GM21515 (cell line): Measurements from ENCODE around the gene TTI1.
"Not testable (repeated sequence)": the region's sequence is repeated elsewhere in the genome, so short reads cannot be mapped to it uniquely, and the experiment has no call there.

Experiments used
- ATAC-seq: cut with Tn5 transposase; IDR thresholded peaks from one replicate; pipeline ENCODE4 v1.9.1; 2021; ENCODE audit not compliant: unreplicated experiment

Gene TTI1

DNA sequence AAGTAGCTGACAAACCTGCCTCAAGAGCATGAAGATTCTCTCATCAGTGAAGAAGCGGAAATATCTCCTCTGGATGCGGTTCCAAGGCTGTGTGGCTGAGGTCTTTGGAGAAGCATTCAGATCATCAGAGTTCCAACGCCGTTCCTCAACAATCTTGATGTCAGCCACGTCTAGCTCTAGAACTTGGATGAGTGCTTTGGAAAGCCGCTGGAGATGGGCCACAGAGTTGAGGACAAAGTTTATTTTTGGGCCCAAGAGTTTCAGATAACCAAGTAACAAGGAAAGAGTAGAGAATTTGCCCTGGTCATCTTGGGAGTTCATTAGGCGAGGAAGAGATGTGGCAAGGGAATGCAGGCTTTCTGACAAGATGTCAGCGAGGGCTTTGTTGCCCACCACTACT lies 20.9 kb downstream of the TTI1 start:
- ATAC-seq: no peak

DNA sequence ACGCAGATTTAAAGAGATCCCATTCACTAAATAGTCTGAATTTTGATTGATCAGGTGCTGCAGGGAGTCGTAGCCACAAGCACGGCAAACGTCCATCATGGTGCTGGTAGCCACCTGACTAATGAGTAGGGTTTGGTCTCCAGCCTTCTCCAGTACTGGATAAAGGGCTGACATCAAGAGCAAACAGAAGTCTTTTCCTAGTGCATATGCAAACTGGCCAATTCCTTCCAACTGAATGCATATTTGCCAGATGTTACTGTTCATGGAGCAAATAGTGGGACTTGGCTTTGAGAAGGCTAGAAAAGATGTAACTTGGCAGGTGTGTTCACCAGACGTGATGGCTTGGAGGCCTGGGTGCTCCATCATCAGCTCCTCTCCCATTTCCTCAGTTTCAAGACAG lies 21.6 kb downstream of the TTI1 start:
- no peak for ATAC-seq

DNA sequence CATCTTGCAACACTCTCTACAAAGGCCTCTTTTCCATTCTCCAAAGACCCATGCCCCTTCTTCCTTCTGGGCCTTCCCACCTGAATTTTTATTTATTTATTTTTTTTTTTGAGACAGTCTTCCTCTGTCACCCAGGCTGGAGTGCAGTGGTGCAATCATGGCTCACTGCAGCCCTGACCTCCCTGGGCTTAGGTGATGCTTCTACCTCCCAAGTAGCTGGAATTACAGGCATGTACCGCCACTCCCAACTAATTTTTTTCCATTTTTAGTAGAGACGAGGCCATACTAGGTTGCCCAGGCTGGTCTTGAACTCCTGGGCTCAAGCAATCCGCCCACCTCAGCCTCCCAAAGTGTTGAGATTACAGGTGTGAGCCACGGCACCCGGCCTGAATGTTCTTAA lies 23.8 kb downstream of the TTI1 start:
- ATAC-seq: not testable (repeated sequence)

DNA sequence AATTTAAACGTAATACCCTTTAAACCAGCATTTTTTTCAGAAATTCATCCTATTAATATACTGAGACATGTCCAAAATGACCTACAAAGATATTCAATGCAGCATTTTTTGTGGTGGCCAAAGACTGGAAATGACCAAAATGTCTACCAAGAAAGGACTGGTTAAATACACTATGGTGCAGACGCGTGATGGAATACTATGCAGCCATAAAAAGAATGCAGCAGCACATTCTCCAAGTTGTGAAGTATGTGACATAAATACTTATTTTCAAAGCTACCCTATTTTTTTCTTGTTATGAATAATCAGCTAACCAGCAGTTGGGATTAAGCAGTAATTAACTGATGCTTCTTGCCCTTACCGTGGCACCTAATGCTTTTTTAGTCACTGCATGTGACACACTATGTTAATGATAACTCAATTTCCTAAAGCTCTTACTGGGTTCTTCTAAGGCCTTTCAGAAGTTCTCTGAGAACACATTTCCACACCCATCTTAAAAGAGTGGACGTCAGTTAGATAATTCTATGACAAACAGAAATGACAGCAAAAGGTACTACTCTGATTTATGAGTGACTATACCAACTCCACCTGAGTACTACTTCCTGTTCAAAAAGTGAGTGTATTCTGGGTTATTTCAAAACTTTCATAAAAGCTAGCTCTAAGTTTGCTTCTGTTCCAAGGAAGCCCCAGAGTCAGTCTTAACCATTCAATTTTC lies 24.9 kb downstream of the TTI1 start:
- no peak for ATAC-seq

DNA sequence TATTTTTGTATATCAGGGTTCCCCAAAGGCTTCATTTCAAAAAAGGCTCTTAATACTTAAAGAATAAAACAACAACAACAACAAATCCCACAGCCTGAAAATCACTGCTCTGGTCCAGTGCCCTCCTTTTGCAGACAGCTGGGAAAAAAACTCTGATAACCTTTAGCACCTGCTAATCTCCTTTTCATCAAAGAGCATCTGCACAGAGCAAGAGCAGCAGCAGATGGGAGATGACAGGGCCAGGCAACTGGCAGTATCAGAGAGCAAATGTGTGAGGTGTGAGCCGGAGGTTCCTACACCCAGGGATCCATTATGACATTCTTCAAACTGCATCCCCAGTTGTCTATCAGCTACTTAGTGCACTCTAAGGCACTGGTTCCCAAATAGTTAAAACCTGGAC lies 25.7 kb downstream of the TTI1 start:
- ATAC-seq: no peak

DNA sequence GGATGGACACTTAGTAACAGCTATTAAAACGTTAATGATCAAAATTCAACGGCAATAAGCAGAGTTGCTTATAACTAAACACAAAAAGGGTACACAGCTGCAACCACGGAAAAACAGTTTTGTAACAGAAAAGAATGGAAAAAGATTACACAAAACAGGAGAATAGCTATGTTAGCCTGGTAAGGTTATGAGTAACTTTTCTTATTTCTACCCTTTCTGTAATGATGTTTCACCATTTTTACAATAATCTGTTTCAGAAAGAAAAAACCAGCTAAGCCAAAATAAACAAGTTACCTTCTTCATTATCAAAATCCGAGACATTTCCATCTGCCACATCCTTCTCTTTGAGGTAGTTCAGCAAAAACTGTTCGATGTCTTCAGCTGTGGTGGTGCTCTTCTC lies 27.4 kb downstream of the TTI1 start:
- no peak for ATAC-seq

DNA sequence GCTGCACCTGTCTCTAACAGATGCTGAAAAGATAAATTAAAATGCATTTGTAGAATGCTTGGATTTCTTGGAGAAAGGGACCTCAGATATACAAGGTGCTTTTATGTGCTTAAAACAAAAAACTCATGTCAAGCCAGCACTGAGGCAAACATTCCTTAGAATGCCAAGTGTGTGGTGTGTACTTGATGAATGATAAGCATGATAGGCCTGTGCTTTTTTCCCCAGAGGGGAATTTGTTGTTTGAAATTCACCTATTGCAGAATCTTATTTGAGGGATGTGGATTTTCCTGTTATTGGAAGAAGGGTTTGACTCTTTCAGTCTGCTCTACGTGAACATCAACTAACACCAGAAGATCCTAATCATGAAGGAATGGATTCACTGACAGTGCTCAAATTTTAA lies 28.8 kb downstream of the TTI1 start:
- no peak for ATAC-seq

DNA sequence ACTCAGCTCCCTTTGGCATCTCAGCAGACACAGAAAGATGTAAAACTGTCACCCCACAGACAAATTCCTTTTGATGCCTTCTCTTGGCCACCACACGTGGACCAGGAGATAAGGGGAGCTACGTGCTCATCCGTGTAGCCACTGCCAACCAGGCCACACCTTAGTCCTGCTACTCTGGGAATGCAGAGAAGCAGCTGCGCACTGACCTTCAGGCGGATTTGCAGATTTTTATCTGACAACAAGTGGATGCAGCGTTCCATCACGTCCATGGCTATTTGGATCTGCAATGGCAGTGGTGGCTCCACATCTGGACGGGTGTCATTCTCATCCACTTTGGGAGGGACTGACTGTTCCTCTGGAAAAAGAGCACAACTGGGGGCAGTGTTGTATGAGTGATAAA lies 30.8 kb downstream of the TTI1 start:
- no peak for ATAC-seq

DNA sequence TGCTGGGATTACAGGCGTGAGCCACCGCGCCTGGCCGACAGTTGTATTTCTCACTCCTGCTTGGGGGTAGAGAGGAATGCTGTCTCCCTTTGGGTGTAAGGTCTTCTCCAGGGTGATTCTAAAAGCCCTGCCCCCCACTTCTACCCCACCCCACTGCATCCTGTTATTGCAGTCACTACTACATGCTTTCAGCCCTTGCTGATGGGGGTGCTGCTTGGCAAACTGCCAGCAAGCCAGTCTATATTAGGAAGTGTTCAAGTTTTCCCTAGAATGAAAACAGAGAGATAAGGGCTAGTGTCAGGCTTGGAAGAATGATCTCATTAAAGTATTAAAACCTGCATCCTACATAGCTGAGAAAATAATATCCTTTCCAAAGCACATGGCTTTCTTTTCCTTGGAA lies 31.3 kb downstream of the TTI1 start:
- no peak for ATAC-seq

DNA sequence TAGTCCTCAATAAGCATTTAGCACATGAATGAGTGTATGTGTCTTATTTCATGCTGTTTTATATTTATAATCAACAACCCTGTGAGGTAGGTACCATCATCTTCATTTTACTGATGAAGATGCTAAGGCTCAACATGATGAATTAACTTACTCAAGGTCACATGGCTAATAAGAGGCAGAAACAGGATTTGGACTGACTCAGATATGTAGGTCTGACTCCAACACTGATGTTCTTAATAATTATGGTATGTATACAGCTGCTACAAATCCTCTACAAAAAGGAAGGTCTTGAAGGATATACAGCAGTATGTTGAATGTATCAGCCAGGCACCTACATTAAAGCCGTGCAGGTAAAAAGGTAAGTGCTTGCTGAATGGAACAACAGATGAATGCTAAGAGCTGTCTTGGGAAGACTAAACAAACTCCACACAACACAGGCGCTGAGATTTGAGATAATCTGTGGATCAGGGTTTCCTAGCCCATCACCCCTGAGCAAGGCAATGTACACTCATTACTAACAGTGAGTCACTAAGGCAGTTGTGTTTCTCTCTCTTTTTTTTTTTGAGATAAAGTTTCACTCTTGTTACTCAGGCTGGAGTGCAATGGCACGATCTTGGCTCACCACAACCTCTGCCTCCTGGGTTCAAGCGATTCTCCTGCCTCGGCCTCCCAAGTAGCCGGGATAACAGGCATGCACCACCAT lies 31.9 kb downstream of the TTI1 start:
- ATAC-seq: no peak

DNA sequence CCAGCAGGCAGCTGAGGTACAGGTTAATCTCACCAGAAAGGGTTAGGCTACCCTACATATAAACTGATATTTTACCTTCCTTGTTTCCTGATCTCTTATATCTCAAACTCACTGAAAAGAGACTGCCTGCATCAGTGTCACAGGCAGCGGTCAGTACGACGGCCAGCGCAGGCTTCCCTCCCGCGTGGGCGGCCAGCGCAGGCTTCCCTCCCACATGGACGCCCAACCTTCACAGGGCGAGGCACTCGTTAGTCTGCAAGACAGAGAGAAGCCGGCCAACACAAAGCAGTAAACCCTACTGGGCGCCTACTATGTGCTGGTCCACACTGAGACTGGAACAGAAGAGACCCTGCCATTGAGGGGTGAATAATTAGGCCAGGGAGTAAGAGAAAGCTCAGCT lies 33.0 kb downstream of the TTI1 start:
- no peak for ATAC-seq

DNA sequence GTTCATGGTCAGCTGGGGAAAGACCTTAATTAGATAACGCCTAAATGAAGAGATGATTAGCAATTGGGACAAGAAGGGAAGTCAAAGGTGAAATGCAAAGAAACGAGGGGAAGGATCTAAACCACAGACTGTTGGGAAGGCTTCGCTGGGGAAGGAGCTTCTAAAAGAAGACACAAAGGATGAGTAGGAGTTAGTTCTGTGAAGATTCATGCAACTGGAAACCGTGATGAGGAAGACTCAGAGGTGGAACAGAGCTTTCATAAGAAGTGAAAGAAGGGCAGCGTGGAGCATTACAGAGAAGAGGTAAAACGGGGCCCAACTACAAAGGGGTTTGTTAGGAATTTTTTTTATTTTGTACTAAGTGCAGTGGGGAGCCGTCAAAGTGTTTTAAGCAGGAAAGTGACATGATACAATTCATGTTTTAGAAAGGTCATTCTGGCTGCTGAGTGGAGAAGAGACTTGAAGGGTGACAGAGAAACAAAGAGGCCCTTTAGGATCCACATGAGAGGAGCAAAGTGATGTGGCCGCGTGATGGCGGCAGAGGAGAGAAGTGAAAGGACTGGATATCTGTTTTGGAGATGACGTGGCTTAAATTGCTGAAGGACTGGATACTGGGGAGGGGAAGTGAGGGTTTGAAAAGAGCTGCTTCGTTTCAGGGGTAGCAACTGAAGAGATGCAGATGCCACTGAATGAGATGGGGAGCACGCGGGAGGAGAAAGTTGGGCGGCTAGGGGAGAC lies 33.6 kb downstream of the TTI1 start:
- ATAC-seq: no peak

DNA sequence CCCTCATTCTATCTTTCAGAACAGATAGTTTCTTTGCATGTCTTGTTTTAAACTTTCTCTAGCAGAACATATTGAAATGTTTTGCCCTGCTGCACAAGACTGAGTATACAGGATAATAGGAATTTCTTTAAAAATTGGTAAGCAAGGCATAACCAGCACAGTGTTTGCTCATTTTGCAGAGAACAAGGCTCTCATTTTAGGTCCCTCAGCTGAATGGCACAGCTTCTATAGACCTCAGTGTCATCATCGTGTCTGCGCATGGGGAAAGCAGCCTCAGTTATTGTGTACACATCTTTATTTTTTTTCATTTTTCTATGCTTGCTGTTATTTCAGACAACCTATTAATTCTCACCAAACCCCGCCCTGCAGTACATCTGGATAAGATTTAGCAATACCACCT lies 35.7 kb downstream of the TTI1 start:
- ATAC-seq: no peak

DNA sequence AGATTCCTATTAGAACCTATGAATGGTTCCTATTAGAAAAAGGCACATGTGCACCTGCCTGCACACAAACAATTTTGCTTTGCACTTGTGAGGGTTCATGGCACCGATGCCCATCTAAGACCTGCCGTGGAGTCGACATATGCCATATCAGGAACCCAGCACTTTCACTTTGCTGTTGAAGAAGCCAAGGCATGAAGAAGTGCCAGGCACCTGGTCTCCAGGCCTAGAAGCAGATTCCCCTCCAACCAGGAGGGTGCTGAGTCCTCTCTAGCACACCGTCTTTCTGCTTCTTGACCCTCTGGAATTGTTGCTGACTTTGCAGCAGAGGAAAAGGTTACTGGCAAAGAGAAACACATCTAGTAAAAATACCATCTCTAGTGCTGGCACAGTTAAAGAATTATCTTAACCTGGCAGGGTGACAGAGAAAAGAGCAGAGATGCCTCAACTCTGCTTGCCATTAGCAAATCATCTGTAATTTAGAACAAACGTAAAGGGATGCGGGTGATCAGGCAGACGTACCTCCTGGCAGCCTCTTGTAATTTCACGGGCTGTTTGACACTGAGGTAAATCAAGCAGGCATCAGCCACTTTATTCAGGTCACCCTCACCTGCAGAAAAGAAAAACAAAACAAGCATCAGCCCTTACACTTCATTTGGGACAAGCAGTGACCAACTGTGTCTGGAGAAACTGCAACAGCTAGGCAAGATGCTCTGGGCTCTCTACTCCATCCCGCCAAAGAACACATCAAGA lies 37.2 kb downstream of the TTI1 start:
- ATAC-seq: no peak

DNA sequence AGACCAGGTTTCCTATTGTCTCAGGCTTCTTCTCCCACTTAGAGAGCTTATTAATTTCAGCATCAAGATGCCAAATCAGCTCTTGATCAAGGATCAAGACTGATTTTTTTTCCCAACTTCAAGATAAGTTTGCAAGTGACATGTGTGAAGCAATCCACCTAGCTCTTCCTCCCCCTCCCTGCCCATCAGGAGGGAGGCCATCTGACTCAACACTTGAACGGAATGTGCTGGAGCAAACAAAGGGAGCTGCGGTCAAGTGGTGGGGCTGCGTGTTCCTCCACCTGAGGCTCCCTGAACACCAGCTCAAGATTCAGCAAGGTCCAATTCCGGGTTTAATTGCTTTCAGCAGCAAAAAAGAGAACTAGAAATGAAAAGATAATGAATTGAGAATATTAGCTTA lies 38.7 kb downstream of the TTI1 start:
- no peak for ATAC-seq

DNA sequence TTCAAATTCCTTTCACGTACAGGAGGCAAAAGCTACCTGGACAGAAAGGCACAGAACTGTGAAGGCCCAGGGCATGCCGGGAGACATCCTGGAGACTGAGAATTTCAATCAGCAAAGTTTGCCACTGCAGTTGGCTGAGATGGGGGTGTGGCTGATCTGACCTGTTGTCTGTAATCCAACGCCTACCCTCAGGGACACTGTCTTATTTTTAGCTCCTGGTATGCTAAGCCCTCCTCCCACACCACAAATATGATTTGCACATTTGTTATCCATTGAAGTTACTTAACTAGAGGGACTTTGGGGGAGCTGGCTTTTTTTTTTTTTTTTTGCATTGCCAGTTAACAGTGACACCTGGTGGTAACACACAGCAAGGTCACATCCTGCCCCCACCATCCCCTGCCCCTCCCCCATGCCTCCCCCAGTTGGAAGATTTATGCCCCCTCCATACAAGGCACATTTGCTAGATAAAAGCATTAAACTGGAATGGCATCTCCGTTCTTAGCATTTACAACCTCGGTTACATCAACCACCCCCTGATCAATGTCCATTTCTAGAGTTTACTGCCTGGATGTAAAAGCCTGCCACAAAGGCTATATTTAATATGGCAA lies 40.4 kb downstream of the TTI1 start:
- no peak for ATAC-seq

DNA sequence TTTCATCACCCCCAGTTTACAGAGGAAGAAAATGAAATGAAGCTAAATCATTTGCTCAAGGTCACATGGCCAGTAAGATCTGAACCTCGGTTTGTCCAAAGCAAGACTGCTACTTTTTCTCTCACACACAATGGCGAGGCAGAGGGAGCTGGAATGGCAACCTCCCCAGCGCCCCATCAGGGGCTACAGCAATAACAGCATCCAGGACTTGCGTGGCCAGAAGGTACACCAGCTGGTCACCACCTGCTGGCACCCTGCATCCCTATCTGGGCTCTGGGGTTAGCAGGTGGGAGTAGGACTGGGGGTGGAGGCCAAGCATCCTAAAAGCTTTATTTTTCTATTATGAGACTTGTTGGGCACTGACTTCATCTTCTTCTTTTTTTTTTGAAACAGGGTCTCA lies 41.3 kb downstream of the TTI1 start:
- no peak for ATAC-seq

DNA sequence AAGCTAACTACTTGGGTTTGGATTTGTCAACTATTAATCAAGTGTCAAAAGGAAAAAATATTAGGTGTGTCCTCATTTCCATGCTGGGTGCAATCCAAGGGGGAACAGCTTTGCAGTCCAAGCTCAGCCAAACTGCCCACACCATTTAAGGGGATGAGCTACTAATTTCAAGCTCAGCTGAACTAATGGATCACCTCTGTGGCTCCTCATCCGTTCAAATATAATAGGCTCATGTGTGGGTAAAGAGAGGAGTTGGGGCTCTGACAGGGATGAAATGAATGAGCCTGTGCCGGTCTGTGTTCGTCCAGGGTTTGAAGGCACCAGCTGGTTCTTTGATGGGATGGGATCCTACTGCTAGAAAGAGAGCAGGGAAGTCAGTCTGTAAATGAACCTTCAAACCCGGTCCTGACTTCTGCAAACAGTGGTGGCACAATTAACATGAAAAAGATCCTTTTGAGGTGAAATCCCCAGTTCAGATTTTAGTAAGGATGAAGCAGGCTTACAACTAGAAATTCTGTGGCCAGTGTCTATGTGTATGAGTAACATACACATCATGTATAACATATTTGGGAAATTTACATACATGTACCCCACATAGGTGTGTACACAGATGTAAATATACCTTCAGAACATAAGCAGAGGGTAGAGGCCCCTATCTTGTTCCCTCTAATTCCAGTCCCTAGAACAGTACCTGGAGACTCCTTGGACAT lies 41.9 kb downstream of the TTI1 start:
- ATAC-seq: peak; percentile 2

DNA sequence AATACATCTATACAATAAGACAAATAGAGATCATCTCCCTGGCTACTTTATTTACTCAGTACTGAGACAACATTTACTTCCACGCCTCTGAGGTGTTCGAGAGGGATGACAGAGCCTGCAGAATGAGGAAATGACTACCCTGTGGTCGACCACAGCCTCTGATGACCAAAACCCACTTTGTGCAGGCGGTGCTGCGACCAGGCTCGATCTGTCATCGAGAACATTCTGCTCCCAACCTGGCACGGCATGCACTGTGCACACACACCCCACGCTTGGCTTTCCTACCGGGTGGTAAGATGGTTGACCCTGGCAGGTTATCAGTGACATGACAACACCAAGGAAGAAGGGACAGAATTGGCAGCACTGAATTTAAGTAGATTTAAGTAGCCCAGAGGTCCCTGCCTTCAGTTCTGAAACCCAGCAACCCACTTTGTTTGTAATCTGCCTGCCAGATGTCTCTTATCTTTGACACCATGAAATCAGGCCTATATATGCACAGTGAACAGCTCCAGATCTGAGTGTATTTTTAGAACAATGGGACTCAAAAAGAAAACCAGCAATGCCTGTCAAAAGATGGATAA lies 42.6 kb downstream of the TTI1 start:
- peak; percentile 90 for ATAC-seq
